HL-60 (cell line): Measurements from ENCODE around the gene CTBP2.

ENCODE experiments used
- POLR2AphosphoS5 ChIP-seq: IDR thresholded peaks from 2 replicates; pipeline ENCODE4 v1.6.1; 2012; ENCODE audit warnings: low read depth
- TF ChIP-seq, protein P1 (sequence below): IDR thresholded peaks from one replicate; pipeline ENCODE4 v1.5.1; 2011; ENCODE audit warnings: low read length, control low read depth, inconsistent platforms; ENCODE audit not compliant: insufficient read depth

DNA sequence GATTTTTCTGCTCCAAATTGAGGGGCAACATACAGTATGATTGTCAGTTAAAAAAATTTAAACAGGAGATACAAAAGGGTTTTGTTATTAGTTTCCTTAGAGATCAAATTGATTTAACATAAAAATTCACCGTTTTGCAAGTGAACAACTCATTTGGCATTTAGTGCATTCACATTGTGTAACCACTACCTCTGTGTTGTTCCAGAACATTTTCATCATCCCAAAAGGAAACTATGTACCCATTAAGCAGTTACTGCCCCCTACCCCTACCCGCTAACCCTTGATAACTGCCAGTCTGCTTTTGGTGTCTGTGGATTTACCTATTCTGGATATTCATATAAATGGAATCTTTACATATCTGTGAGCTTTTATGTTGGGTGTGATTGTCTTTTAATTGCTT, 215.4 kb downstream of the CTBP2 start:
- TF ChIP-seq, protein P1, sequence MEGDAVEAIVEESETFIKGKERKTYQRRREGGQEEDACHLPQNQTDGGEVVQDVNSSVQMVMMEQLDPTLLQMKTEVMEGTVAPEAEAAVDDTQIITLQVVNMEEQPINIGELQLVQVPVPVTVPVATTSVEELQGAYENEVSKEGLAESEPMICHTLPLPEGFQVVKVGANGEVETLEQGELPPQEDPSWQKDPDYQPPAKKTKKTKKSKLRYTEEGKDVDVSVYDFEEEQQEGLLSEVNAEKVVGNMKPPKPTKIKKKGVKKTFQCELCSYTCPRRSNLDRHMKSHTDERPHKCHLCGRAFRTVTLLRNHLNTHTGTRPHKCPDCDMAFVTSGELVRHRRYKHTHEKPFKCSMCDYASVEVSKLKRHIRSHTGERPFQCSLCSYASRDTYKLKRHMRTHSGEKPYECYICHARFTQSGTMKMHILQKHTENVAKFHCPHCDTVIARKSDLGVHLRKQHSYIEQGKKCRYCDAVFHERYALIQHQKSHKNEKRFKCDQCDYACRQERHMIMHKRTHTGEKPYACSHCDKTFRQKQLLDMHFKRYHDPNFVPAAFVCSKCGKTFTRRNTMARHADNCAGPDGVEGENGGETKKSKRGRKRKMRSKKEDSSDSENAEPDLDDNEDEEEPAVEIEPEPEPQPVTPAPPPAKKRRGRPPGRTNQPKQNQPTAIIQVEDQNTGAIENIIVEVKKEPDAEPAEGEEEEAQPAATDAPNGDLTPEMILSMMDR, result no peak
- TF ChIP-seq POLR2AphosphoS5, result no peak
